ENCODE data around the gene ST6GALNAC3.

Gene ST6GALNAC3

DNA sequence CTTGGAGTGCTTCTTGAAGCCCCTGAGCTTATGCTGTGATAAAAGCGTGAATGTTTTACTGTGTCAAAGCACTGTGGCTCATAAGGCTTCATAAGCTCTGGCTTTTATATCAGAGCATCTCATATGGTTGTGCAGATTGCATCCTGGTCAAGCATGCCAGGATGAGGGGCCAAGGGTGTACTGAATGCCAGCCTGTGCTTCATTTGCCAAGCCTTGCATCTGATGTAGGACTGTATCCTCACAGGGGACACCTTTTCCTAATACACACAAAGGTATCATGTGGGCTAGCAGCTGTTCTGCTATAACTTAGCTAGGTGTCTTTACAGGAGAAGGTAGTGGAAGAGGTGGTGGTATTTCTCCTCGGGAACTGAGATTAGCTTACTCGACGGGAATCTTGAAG is 134.7 kb downstream of the ST6GALNAC3 start:
- no peak overlapping the region for H3K4me3 Mint-ChIP-seq
- no peak overlapping the region for H3K27ac Mint-ChIP-seq
- H3K27me3 Mint-ChIP-seq: no peaks in the 10 kb centered on the region
- ATAC-seq: no peak
- H3K4me1 Mint-ChIP-seq: peaks cover 12% of the 10 kb centered on the region
- H3K36me3 Mint-ChIP-seq: no peaks in the 10 kb centered on the region
- H3K9me3 Mint-ChIP-seq: no peaks in the 10 kb centered on the region

- Mint-ChIP-seq H3K27me3 (no peaks in the 10 kb centered on the region), H3K9me3 (no peaks in the 10 kb centered on the region), H3K36me3 (no peaks in the 10 kb centered on the region), H3K4me1 (peaks cover 12% of the 10 kb centered on the region), H3K4me3 (no peak overlapping the region), H3K27ac (no peak overlapping the region)
- no peak for ATAC-seq
Measured at GRCh38 chr1:76209648-76210047, 135.1 kb downstream of the ST6GALNAC3 start.

- H3K27ac Mint-ChIP-seq: no peak overlapping the region
- no peak overlapping the region for H3K4me3 Mint-ChIP-seq
- H3K4me1 Mint-ChIP-seq: peaks cover 12% of the 10 kb centered on the region
- no peak for ATAC-seq
- H3K9me3 Mint-ChIP-seq: no peaks in the 10 kb centered on the region
- no peaks in the 10 kb centered on the region for H3K27me3 Mint-ChIP-seq
- no peaks in the 10 kb centered on the region for H3K36me3 Mint-ChIP-seq
Measured at GRCh38 chr1:76210160-76210559, 135.6 kb downstream of the ST6GALNAC3 start.

DNA sequence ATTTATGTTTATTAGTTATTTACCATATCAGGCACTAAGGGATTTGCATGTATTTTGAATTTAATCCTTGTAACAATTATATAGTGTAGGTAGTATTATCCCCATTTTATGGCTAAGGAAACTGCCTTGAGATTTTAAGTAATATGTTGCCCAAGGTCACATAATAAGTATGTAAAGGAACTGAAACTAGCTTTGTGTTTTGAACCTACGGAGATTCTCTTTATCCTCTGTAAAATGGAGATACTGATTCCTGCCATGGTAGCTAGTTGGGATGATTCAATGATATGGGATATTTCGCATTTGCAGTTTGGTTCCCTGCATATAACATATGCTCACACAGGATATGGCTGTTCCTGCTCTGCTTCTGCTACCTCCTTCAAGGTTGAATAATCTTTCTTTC is 144.3 kb downstream of the ST6GALNAC3 start:
- Mint-ChIP-seq H3K36me3 (no peaks in the 10 kb centered on the region), H3K27me3 (peaks cover 9% of the 10 kb centered on the region), H3K9me3 (no peaks in the 10 kb centered on the region), H3K4me1 (peaks cover 17% of the 10 kb centered on the region), H3K27ac (peak overlapping the region; percentile 74), H3K4me3 (no peak overlapping the region)
- peak; percentile 54 for ATAC-seq

DNA sequence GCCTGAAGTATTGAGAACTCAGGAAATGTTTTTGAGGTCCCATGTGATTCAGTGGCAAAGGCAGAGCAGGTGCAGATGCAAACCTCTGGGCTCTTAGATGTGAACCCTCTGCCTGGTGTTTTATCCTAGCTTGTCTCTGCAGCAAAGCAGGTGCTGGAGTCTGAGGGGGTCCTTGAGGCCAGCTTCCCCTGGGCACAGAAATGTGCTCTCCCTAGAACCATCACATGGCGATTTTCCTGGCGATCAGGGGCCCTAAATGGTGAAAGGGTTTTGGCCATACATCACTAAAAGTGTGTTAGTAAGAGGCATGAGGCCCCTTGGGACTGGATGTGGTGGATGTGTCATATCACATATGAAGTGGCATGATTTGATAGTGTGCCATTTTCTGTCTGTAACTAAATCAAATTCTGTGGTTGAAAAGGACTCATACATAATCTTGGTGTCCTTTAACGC is 144.8 kb downstream of the ST6GALNAC3 start:
- Mint-ChIP-seq H3K36me3 (no peaks in the 10 kb centered on the region), H3K9me3 (no peaks in the 10 kb centered on the region), H3K27me3 (peaks cover 9% of the 10 kb centered on the region), H3K27ac (peak overlapping the region; percentile 74), H3K4me1 (peaks cover 17% of the 10 kb centered on the region), H3K4me3 (peak overlapping the region; percentile 38)
- ATAC-seq: peak; percentile 89

DNA sequence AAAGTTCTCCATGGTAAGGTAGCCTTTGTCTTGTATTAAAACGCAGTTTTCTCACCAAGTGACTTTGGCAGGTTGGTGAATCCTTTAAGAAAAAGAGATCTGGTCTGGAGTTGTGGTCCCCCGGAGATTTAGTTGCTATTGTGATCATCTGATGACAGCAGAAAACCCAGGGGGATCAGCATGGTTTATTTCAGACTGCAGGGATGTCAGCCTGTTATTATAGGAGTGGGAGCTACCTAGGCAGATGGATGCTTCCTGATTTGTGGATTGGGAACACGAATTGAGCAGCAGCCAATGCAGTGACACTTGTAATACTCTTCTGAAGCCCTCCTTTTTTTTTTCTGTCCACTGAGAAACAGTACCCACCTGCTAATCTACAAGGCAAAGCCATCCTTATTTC is 150.2 kb downstream of the ST6GALNAC3 start:
- H3K27me3 Mint-ChIP-seq: peaks cover 18% of the 10 kb centered on the region
- H3K4me3 Mint-ChIP-seq: no peak overlapping the region
- peaks cover 14% of the 10 kb centered on the region for H3K4me1 Mint-ChIP-seq
- no peaks in the 10 kb centered on the region for H3K9me3 Mint-ChIP-seq
- no peak for ATAC-seq
- H3K27ac Mint-ChIP-seq: no peak overlapping the region
- no peaks in the 10 kb centered on the region for H3K36me3 Mint-ChIP-seq

DNA sequence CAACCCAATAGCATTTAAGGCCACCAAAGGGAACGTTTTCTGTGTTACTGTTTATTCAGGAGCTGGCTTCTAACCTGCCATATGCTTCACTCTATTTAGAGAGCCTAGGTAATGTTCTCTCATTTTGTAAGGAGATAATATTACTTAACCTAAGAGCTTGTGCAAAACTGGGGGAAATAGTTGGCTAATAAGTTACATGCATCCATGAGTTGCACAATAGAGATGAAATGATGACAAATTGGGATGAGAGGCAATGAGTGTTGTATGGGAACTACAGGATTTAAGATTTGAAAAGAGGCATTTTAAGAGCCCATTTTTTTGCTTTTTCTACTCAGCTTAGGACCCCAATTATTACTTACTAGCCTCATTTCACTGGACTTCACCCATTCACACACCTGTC is 151.0 kb downstream of the ST6GALNAC3 start:
- Mint-ChIP-seq H3K36me3 (no peaks in the 10 kb centered on the region), H3K27me3 (peaks cover 18% of the 10 kb centered on the region), H3K4me1 (peaks cover 12% of the 10 kb centered on the region), H3K4me3 (no peak overlapping the region), H3K27ac (no peak overlapping the region), H3K9me3 (no peaks in the 10 kb centered on the region)
- ATAC-seq: no peak

- H3K27ac Mint-ChIP-seq: no peak overlapping the region
Measured at GRCh38 chr1:76227621-76228020, 153.1 kb downstream of the ST6GALNAC3 start.

GRCh38 chr1:76229279-76230005 is 154.9 kb downstream of the ST6GALNAC3 start:
- no peaks in the 10 kb centered on the region for H3K36me3 Mint-ChIP-seq
- no peak for ATAC-seq
- H3K4me3 Mint-ChIP-seq: no peak overlapping the region
- no peak overlapping the region for H3K27ac Mint-ChIP-seq
- peaks cover 8% of the 10 kb centered on the region for H3K27me3 Mint-ChIP-seq
- peaks cover 17% of the 10 kb centered on the region for H3K4me1 Mint-ChIP-seq
- no peaks in the 10 kb centered on the region for H3K9me3 Mint-ChIP-seq

More at GRCh38 chr1:76227621-76228020, 153.1 kb downstream of the ST6GALNAC3 start:
- Mint-ChIP-seq H3K4me3 (no peak overlapping the region), H3K4me1 (peaks cover 17% of the 10 kb centered on the region), H3K27me3 (peaks cover 8% of the 10 kb centered on the region), H3K36me3 (no peaks in the 10 kb centered on the region), H3K9me3 (no peaks in the 10 kb centered on the region)
- ATAC-seq: no peak

DNA sequence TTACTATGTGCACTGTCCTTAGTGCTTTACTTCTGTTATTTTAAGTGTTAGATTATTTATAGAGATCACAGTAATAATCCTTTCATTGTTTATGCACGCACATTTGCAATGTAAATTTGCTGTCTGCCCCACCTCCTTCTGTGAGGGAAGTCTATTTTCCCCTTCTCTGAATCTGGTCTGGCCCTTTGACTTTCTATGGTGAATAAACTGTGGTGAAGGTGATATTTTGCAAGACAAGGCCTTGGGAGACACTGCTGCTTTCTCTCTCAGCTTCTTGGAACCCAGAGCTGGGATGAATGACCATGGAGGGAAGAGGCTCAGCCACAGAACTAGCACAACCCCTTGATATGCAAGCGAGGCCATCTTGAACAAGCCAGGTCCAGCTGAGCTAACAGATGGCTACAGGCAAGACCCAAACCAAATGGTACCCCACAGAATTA is 156.3 kb downstream of the ST6GALNAC3 start:
- H3K9me3 Mint-ChIP-seq: no peaks in the 10 kb centered on the region
- no peak overlapping the region for H3K27ac Mint-ChIP-seq
- peaks cover 8% of the 10 kb centered on the region for H3K27me3 Mint-ChIP-seq
- H3K36me3 Mint-ChIP-seq: no peaks in the 10 kb centered on the region
- ATAC-seq: no peak
- peaks cover 17% of the 10 kb centered on the region for H3K4me1 Mint-ChIP-seq
- no peak overlapping the region for H3K4me3 Mint-ChIP-seq

GRCh38 chr1:76231320-76231719 is 156.8 kb downstream of the ST6GALNAC3 start:
- peaks cover 15% of the 10 kb centered on the region for H3K4me1 Mint-ChIP-seq
- no peak overlapping the region for H3K27ac Mint-ChIP-seq
- H3K4me3 Mint-ChIP-seq: no peak overlapping the region
- H3K9me3 Mint-ChIP-seq: no peaks in the 10 kb centered on the region
- H3K27me3 Mint-ChIP-seq: peaks cover 5% of the 10 kb centered on the region
- no peaks in the 10 kb centered on the region for H3K36me3 Mint-ChIP-seq
- no peak for ATAC-seq

DNA sequence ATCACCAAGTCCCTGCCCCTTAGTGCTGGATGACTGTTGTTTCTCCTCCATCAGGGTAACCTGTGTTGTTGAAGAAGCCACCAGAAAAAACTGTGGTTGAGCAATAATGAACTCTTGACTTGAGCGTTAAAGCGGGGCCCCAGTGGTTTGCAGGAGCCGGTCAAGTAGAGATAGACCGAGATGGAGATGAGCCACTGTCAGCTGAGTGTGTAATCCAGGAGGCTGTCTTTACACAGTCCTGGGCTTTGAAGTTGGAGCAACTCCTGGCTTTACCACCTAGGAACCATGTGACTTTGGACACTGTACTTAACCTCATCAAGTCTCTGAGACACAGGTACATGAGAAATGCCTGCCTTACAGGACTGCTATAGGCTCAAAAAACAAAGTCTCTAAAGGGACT is 158.1 kb downstream of the ST6GALNAC3 start:
- Mint-ChIP-seq H3K4me1 (peaks cover 11% of the 10 kb centered on the region), H3K4me3 (no peak overlapping the region), H3K27ac (no peak overlapping the region), H3K27me3 (no peaks in the 10 kb centered on the region), H3K36me3 (no peaks in the 10 kb centered on the region), H3K9me3 (no peaks in the 10 kb centered on the region)
- ATAC-seq: no peak

DNA sequence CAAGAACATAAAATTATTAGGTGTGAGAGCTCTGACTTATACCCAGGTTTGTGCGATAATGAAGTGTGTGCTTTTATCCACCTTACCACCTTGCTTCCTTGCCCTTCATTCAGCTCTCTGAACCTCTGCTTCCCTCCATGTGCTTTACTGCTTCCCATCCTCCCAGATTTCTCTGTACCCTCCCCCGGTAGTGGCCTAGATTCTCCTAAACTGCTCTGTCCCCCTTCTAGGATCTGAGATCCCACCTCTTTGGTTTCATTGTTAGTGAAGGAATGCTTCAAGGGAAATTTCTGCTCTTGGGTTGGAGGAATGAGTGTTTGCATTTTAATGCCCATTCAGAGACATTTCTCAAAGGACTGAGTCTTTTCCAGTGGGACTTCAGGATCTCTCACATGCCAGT is 159.5 kb downstream of the ST6GALNAC3 start:
- Mint-ChIP-seq H3K4me1 (peaks cover 17% of the 10 kb centered on the region), H3K27me3 (no peaks in the 10 kb centered on the region), H3K4me3 (no peak overlapping the region), H3K27ac (no peak overlapping the region), H3K9me3 (no peaks in the 10 kb centered on the region), H3K36me3 (no peaks in the 10 kb centered on the region)
- ATAC-seq: no peak

DNA sequence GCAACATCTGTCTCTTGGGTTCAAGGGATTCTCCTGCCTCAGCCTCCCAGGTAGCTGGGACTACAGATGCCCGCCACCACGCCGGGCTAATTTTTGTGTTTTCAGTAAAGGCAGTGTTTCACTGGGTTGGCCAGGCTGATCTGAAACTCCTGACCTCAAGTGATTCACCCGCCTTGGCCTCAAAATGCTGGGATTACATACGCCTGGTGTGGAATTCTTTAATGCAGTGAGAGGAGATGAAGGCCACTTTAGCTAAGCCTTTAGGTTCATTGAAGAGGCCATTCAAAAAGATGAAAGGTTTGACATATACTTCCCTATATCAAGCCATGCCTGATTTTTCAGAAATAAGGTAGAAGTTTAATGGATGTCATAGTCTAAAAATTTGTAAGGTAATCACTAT is 162.7 kb downstream of the ST6GALNAC3 start:
- no peak overlapping the region for H3K4me3 Mint-ChIP-seq
- no peaks in the 10 kb centered on the region for H3K9me3 Mint-ChIP-seq
- peaks cover 15% of the 10 kb centered on the region for H3K4me1 Mint-ChIP-seq
- no peaks in the 10 kb centered on the region for H3K36me3 Mint-ChIP-seq
- no peaks in the 10 kb centered on the region for H3K27me3 Mint-ChIP-seq
- H3K27ac Mint-ChIP-seq: no peak overlapping the region
- ATAC-seq: no peak

DNA sequence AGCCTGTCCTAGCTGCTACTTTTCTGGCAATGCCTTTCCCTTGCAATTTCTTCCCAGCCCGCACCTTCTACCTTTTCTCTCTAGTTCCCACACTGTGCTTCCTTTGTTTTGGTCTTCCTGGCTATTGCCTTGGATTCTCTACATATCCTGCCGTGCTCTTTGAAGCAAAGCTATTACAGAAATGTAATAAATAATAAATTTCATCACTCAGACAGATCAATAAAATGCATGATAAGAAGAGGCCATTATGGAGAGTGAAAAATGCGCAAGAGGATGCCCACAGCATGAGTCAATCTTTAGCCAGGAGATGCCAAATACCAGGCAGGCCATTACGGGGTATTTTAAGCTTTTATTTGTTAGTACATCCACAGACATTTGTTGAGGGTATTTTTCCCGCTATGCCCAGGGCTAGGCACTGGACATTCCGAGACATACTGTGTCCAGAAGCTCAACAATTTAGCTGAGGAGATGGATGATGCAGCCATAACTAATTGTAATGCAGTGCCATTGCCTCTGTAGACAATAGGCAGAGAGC is 163.6 kb downstream of the ST6GALNAC3 start:
- Mint-ChIP-seq H3K27ac (no peak overlapping the region), H3K4me3 (no peak overlapping the region), H3K4me1 (peaks cover 15% of the 10 kb centered on the region), H3K36me3 (no peaks in the 10 kb centered on the region), H3K27me3 (no peaks in the 10 kb centered on the region), H3K9me3 (no peaks in the 10 kb centered on the region)
- no peak for ATAC-seq

- H3K36me3 Mint-ChIP-seq: peaks cover 7% of the 10 kb centered on the region
- peaks cover 3% of the 10 kb centered on the region for H3K9me3 Mint-ChIP-seq
- H3K27me3 Mint-ChIP-seq: no peaks in the 10 kb centered on the region
- ATAC-seq: no peak
- H3K4me1 Mint-ChIP-seq: peaks cover 15% of the 10 kb centered on the region
- H3K4me3 Mint-ChIP-seq: no peak overlapping the region
- no peak overlapping the region for H3K27ac Mint-ChIP-seq
Measured at GRCh38 chr1:76239470-76239918, 164.9 kb downstream of the ST6GALNAC3 start.
